Activated T-cell treated with anti-CD3 and anti-CD28 coated beads, Interleukin-2, amount 50 U/mL, for 72 hours (primary cell): ENCODE data around the gene EFTUD2. TPM values are rescaled to one million over a fixed set of nuclear protein-coding genes. Genes with fewer than 3 reads are reported as not detected.
"Not testable (repeated sequence)": the region's sequence is repeated elsewhere in the genome, so short reads cannot be mapped to it uniquely, and the experiment has no call there.

Experiments
- ATAC-seq, 2 donors: fragments of 150-1000 bp; cut with Tn5 transposase; replicated peaks in 1 of 2; 2 replicates each; pipeline ENCODE4 v1.10.0; 2021; ENCODE audit warnings: moderate library complexity in 2 of 2, mild to moderate bottlenecking in 1 of 2
- DNase-seq, 2 donors: peaks; one replicate each; pipeline ENCODE4 v3.0.0; 2021 to 2022; ENCODE audit warnings: mixed read lengths in 1 of 2
- H3K27ac Mint-ChIP-seq: one replicate; pipeline ENCODE4 v1.8.0; 2022; ENCODE audit warnings: mild to moderate bottlenecking, moderate library complexity, mixed read lengths
- H3K27me3 Mint-ChIP-seq: one replicate; pipeline ENCODE4 v1.8.0; 2022; ENCODE audit warnings: low read depth, mixed read lengths
- H3K36me3 Mint-ChIP-seq, 2 donors: one replicate each; pipeline ENCODE4 v1.8.0; 2022; ENCODE audit warnings: mixed read lengths in 2 of 2, mild to moderate bottlenecking in 1 of 2; ENCODE audit not compliant: insufficient read depth in 2 of 2
- H3K4me1 Mint-ChIP-seq: one replicate; pipeline ENCODE4 v1.8.0; 2022; ENCODE audit warnings: low read depth, mixed read lengths
- H3K4me3 Mint-ChIP-seq, 2 donors: one replicate each; pipeline ENCODE4 v1.8.0; 2022; ENCODE audit warnings: mild to moderate bottlenecking in 2 of 2, mixed read lengths in 2 of 2, moderate library complexity in 2 of 2
- H3K9me3 Mint-ChIP-seq, 2 donors: one replicate each; pipeline ENCODE4 v1.8.0; 2022; ENCODE audit warnings: mixed read lengths in 2 of 2
- total RNA-seq, 2 donors: library from RNA; stranded (reverse); gene quantifications; one replicate each; pipeline ENCODE4 v1.2.3, GENCODE V29; 2022

The EFTUD2 gene
- 100 to 1,000 TPM; 123 to 132 TPM for total RNA-seq

- peak; percentile 91 to 94 for DNase-seq
- Mint-ChIP-seq H3K9me3 (no peaks in the 10 kb centered on the region), H3K27ac (peak within 1 kb of the TSS; percentile 99), H3K27me3 (no peaks in the 10 kb centered on the region), H3K36me3 (peaks cover 5 to 7% of the 10 kb centered on the region in 2 donors), H3K4me1 (peaks cover 42% of the 10 kb centered on the region), H3K4me3 (peak within 1 kb of the TSS; percentile 89 to 99)
- peak; percentile 93 to 96 for ATAC-seq
Observed at GRCh38 chr17:44899074-44899782, at the start of gene EFTUD2. Gene EFTUD2 (minus strand): TSS chr17:44899445. CDS start chr17:44894521, 4,924 bp downstream.

- H3K36me3 Mint-ChIP-seq, result peaks cover 5 to 18% of the 10 kb centered on the region in 2 donors
- ATAC-seq, result no peak
- peak overlapping the region; percentile 94 to 95 for H3K4me3 Mint-ChIP-seq
- DNase-seq, result no peak
- no peak overlapping the region for H3K27ac Mint-ChIP-seq
- H3K27me3 Mint-ChIP-seq, result no peaks in the 10 kb centered on the region
- H3K4me1 Mint-ChIP-seq, result peaks cover 32% of the 10 kb centered on the region
- H3K9me3 Mint-ChIP-seq, result no peaks in the 10 kb centered on the region
Observed at GRCh38 chr17:44948315-44948795, 49.1 kb upstream of the EFTUD2 start.

GRCh38 chr17:44947461-44948314 lies 48.4 kb upstream of the EFTUD2 start, which contains the start of gene KIF18B:
Gene KIF18B (minus strand): TSS chr17:44947773. CDS start chr17:44936344, 11,429 bp downstream.
- peaks cover 32% of the 10 kb centered on the region for H3K4me1 Mint-ChIP-seq
- H3K4me3 Mint-ChIP-seq, result peak within 1 kb of the TSS; percentile 94 to 95
- H3K36me3 Mint-ChIP-seq, result peaks cover 5 to 19% of the 10 kb centered on the region in 2 donors
- ATAC-seq, result peak; percentile 98
- H3K27ac Mint-ChIP-seq, result peak within 1 kb of the TSS; percentile 72
- H3K27me3 Mint-ChIP-seq, result no peaks in the 10 kb centered on the region
- no peaks in the 10 kb centered on the region for H3K9me3 Mint-ChIP-seq
- peak; percentile 92 to 94 for DNase-seq

- Mint-ChIP-seq H3K4me1 (peaks cover 42% of the 10 kb centered on the region), H3K4me3 (peak overlapping the region; percentile 25 to 94), H3K36me3 (peaks cover 5 to 20% of the 10 kb centered on the region in 2 donors)
- H3K27me3 Mint-ChIP-seq, ATAC-seq, H3K9me3 Mint-ChIP-seq, H3K27ac Mint-ChIP-seq, DNase-seq: not testable (repeated sequence)
Observed at GRCh38 chr17:44945652-44946051, 46.4 kb upstream of the EFTUD2 start.

- H3K4me3 Mint-ChIP-seq, result no peak overlapping the region
- H3K4me1 Mint-ChIP-seq, result peaks cover 35% of the 10 kb centered on the region
- H3K27me3 Mint-ChIP-seq, result no peaks in the 10 kb centered on the region
- peaks cover 0 to 1% of the 10 kb centered on the region in 2 donors for H3K9me3 Mint-ChIP-seq
- H3K27ac Mint-ChIP-seq, result no peak overlapping the region
- DNase-seq (no peak), ATAC-seq (no peak)
- peaks cover 7 to 38% of the 10 kb centered on the region in 2 donors for H3K36me3 Mint-ChIP-seq
Observed at GRCh38 chr17:44942456-44942855, 43.2 kb upstream of the EFTUD2 start.

- peaks cover 34% of the 10 kb centered on the region for H3K4me1 Mint-ChIP-seq
- peaks cover 0 to 1% of the 10 kb centered on the region in 2 donors for H3K9me3 Mint-ChIP-seq
- DNase-seq (no peak), ATAC-seq (no peak)
- peaks cover 7 to 38% of the 10 kb centered on the region in 2 donors for H3K36me3 Mint-ChIP-seq
- no peaks in the 10 kb centered on the region for H3K27me3 Mint-ChIP-seq
- H3K27ac Mint-ChIP-seq, result no peak overlapping the region
- H3K4me3 Mint-ChIP-seq, result no peak overlapping the region
Observed at GRCh38 chr17:44941712-44942331, 42.6 kb upstream of the EFTUD2 start.

GRCh38 chr17:44940768-44941167 lies 41.5 kb upstream of the EFTUD2 start:
- DNase-seq (no peak), ATAC-seq (no peak)
- Mint-ChIP-seq H3K4me3 (no peak overlapping the region), H3K4me1 (peaks cover 23% of the 10 kb centered on the region), H3K9me3 (peaks cover 0 to 1% of the 10 kb centered on the region in 2 donors), H3K27me3 (no peaks in the 10 kb centered on the region), H3K27ac (no peak overlapping the region), H3K36me3 (peaks cover 2 to 31% of the 10 kb centered on the region in 2 donors)

- DNase-seq, result no peak
- Mint-ChIP-seq H3K4me3 (no peak overlapping the region), H3K9me3 (peaks cover 0 to 1% of the 10 kb centered on the region in 2 donors), H3K27me3 (no peaks in the 10 kb centered on the region), H3K27ac (no peak overlapping the region), H3K36me3 (peaks cover 2 to 35% of the 10 kb centered on the region in 2 donors), H3K4me1 (peaks cover 20% of the 10 kb centered on the region)
- no peak for ATAC-seq
Observed at GRCh38 chr17:44940317-44940716, 41.1 kb upstream of the EFTUD2 start.

- Mint-ChIP-seq H3K27ac (no peak overlapping the region), H3K4me3 (no peak overlapping the region), H3K36me3 (peaks cover 2 to 30% of the 10 kb centered on the region in 2 donors), H3K4me1 (no peaks in the 10 kb centered on the region), H3K9me3 (peaks cover 0 to 1% of the 10 kb centered on the region in 2 donors), H3K27me3 (no peaks in the 10 kb centered on the region)
- DNase-seq (no peak), ATAC-seq (no peak)
Observed at GRCh38 chr17:44935116-44935515, 35.9 kb upstream of the EFTUD2 start.

- DNase-seq (no peak), ATAC-seq (no peak)
- Mint-ChIP-seq H3K9me3 (peaks cover 0 to 1% of the 10 kb centered on the region in 2 donors), H3K4me3 (no peak overlapping the region), H3K27ac (no peak overlapping the region), H3K4me1 (no peaks in the 10 kb centered on the region), H3K36me3 (peaks cover 4 to 28% of the 10 kb centered on the region in 2 donors), H3K27me3 (no peaks in the 10 kb centered on the region)
Observed at GRCh38 chr17:44934745-44935105, 35.5 kb upstream of the EFTUD2 start.

- H3K36me3 Mint-ChIP-seq, result peaks cover 2 to 26% of the 10 kb centered on the region in 2 donors
- no peaks in the 10 kb centered on the region for H3K9me3 Mint-ChIP-seq
- H3K4me1 Mint-ChIP-seq, result no peaks in the 10 kb centered on the region
- H3K27ac Mint-ChIP-seq, result no peak overlapping the region
- ATAC-seq (no peak), DNase-seq (no peak)
- no peak overlapping the region for H3K4me3 Mint-ChIP-seq
- no peaks in the 10 kb centered on the region for H3K27me3 Mint-ChIP-seq
Observed at GRCh38 chr17:44933824-44934744, 34.8 kb upstream of the EFTUD2 start.

- H3K36me3 Mint-ChIP-seq, result peaks cover 2 to 23% of the 10 kb centered on the region in 2 donors
- DNase-seq (no peak), ATAC-seq (no peak)
- H3K27ac Mint-ChIP-seq, result no peak overlapping the region
- no peaks in the 10 kb centered on the region for H3K27me3 Mint-ChIP-seq
- H3K4me1 Mint-ChIP-seq, result no peaks in the 10 kb centered on the region
- H3K9me3 Mint-ChIP-seq, result no peaks in the 10 kb centered on the region
- H3K4me3 Mint-ChIP-seq, result no peak overlapping the region
Observed at GRCh38 chr17:44932787-44933097, 33.5 kb upstream of the EFTUD2 start.
